ENCODE results near the gene RAD51AP1.
"Not testable (repeated sequence)": the region's sequence is repeated elsewhere in the genome, so short reads cannot be mapped to it uniquely, and the experiment has no call there.

GRCh38 chr12:4509269-4509668 is 29.4 kb upstream of the RAD51AP1 start:
- TF ChIP-seq CTCF (conservative IDR thresholded peaks at IDR 0.05; ENCODE audit: low read length); EZH2phosphoT487 (IDR thresholded peaks at IDR 0.05; ENCODE audit: borderline replicate concordance, low read depth, low read length): not testable (repeated sequence)
